ENCODE measurements around the gene PCAT6.

- TF ChIP-seq EZH2 (IDR thresholded peaks at IDR 0.05) (no peak), EZH2phosphoT487 (IDR thresholded peaks at IDR 0.05) (no peak)
- TF ChIP-seq, protein P1, sequence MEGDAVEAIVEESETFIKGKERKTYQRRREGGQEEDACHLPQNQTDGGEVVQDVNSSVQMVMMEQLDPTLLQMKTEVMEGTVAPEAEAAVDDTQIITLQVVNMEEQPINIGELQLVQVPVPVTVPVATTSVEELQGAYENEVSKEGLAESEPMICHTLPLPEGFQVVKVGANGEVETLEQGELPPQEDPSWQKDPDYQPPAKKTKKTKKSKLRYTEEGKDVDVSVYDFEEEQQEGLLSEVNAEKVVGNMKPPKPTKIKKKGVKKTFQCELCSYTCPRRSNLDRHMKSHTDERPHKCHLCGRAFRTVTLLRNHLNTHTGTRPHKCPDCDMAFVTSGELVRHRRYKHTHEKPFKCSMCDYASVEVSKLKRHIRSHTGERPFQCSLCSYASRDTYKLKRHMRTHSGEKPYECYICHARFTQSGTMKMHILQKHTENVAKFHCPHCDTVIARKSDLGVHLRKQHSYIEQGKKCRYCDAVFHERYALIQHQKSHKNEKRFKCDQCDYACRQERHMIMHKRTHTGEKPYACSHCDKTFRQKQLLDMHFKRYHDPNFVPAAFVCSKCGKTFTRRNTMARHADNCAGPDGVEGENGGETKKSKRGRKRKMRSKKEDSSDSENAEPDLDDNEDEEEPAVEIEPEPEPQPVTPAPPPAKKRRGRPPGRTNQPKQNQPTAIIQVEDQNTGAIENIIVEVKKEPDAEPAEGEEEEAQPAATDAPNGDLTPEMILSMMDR (IDR thresholded peaks at IDR 0.05) = no peak
These were observed 37.4 kb downstream of the PCAT6 start for GRCh38 chr1:202848191-202848542.

Measured in neural progenitor cell (in vitro differentiated cells).